Stimulated activated CD4-positive, alpha-beta T cell treated with anti-CD3 and anti-CD28 coated beads, Interleukin-1b, Interleukin-23, amount 100 ng/mL, for 24 hours (primary cell): ENCODE results near the gene INPP5A.

ENCODE experiments used
- DNase-seq, 4 experiments: peaks; one replicate each; pipeline ENCODE4 v3.0.0-alpha.2; 2020; ENCODE audit warnings: low read depth in 4 of 4, low spot score in 1 of 4

Gene INPP5A

DNA sequence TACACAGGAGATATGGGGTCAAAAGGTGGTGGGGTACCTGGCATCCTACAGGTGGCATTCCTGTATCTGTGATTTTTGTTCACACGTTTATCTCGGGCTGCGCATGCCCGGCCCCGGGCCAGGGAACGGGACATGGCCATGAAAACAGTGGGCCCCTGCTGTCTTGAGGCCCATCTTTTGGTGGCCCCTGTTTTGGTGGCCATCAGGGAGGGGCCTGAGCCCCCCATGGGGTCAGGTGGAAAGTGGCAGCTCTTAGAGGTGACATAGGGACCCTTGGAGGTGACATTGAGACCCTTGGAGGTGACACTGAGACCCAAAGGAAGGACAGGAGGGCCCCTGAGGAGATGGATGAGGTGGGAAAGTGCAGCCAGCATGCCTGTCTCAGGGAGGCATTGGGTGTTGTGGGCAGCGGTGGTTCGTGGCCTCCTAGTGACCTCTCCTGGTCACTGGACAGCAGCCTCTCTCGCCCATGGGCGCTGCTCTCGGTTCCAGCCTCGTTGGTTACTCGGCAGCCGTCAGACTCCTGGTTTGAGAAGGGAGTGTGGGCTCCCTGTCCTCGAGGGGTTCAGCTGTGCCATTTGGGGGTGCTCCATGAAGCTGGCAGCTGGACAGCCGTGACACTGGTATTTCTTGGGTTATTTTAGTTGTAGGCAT lies 39.9 kb downstream of the INPP5A start:
- no peak for DNase-seq

DNA sequence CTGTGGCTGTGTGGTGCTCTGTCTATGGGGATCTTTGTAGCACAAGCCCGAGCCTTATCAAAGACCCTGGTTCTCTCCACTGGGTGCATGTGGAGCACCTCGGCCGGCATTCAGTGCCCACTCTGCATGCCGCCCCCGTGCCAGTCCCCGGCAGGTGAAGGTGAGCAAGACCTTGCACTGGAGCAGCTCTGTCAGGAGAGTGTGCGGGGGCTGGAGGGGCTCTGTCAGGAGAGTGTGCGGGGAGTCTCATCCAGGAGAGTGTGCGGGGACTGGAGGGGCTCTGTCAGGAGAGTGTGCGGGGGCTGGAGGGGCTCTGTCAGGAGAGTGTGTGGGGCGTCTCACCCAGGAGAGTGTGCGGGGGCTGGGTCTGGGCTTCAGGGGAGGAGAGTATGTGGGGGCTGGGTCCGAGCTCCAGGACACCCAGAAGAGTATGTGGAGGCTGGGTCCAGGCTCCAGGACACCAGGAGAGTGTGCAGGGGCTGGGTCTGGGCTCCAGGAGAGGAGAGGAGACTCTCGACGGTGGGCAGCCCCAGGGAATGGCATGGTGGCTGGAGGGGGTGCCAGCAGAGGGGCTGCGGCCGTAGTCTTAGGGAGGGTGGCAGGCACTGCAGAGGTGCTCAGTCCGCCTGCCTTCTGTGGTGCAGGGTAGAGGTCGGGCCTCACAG lies 40.8 kb downstream of the INPP5A start:
- DNase-seq: no peak

DNA sequence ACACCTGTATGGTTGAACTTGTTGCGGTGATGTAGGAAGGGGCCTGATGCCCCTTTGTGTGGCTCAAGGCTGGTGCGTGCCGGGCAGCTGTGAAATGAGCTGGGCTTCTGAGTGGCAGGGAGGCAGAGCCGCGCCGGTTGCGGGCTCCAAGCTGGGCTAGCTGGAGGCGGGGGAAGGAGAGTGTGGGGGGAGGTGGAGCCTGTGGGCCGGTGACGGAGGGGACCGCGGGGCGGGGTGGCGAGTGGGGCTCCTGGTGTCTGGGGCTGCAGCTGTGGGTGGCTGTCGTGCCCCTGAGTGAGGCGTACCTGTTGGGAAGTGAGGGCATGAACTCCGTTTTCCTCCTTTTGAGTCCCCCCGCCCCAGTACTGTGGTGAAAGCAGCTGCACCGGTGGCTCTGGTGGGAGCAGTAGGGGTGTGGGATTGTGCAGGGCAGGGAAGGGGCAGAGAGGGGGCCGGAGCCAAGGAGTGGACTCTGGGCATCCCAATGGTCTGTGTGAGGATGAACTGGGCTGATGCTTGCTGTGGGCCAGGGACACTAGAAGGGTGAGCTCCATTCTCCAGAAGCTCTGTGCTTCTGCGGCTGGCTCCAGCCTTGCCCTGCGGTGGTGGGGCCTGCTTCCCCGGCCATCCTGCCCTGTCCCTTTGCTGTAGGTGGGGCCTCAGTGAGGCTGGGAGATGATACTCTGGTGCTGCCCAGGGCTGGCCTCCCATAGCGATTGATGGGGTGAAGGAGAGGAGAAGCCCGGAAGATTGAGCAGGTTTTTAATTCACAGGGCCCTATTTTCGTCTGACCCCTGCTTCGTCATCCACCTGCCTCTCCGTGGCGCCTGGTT lies 41.7 kb downstream of the INPP5A start:
- DNase-seq: no peak

DNA sequence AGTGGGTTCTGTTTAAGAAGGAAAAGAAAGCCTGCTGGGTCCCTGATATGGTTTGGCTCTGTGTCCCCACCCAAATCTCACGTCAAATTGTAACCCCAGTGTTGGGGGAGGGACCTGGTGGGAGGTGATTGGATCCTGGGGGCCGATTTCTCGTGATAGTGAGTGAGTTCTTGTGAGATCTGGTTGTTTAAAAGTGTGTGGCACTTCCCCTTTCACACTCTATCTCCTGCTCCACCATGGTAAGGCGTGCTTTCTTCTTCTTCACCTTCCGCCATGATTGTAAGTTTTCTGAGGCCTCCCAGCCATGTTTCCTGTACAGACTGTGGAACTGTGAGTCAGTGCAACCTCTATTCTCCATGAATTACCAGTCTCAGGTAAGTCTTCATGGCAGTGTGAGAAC lies 42.6 kb downstream of the INPP5A start:
- no peak for DNase-seq

DNA sequence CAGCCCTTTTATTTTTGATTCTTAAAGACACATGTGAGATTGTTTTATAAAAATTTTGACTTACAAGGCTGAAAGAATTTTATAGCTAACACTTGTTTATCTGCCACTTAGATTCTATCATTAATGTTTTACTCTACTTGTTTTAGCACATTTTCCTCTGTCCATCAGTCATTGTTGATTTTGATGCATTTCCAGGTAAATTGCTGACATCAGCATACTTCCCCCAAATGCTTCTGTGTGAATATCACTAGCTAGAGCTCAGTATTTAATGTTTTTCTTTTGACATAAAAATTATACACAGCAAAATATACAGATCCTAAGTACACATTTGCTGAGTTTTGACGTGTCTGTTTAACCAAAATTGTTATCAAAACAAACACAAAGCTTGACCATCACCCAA lies 43.0 kb downstream of the INPP5A start:
- no peak for DNase-seq

DNA sequence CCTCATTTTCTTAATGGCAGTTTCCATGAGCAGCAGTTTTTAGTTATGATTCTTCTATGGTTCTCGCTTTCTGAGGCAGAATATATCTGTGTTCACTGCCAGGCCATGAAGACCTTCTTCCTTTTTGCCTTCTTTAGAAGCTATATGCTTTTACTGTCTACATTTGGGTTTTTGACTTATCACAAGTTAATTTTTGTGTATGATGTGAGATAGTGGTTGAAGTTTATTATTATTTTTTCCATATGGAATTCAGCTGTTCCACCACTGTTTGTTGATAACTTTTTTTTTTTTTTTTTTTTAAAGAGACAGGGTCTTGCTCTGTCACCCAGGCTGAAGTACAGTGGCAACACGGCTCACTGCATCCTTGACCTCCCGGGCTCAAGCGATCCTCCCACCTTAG lies 44.5 kb downstream of the INPP5A start:
- no peak for DNase-seq

DNA sequence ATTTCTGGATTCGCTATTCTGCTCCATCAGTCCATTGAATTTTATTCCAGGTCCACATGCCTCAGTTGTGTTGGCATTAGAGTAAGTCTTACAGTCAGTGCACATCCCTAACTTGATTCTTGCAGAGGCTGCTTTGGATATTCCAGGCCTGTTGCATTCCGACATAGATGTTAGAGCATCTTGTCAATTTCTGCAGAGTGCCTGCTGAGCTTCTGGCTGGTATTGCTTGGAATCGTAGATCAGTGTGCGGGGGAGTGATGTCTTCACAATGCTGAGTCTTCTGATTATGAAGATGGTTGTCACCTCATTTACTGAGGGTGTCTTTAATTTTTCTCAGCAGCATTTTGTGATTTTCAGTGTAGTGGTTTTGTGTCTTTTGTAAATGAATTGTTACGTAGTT lies 45.2 kb downstream of the INPP5A start:
- DNase-seq: no peak

DNA sequence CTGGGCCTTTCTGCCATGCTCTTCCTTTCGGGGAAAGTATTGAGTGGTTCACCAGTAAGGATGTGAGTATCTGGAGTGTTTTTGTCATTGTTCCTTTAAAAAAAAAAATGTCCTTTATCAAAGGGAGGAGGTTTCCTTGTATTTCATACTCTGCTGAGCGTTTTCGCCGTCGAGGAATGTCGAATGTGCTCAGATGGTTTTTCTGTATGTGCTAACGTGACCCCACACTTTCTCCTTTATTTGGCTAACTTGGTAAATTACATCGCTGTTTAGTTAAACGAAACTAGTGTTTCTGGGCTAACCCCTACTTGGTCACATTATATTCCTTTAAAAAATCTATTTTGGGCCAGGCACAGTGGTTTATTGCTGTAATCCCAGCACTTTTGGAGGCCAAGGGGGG lies 45.9 kb downstream of the INPP5A start:
- no peak for DNase-seq

DNA sequence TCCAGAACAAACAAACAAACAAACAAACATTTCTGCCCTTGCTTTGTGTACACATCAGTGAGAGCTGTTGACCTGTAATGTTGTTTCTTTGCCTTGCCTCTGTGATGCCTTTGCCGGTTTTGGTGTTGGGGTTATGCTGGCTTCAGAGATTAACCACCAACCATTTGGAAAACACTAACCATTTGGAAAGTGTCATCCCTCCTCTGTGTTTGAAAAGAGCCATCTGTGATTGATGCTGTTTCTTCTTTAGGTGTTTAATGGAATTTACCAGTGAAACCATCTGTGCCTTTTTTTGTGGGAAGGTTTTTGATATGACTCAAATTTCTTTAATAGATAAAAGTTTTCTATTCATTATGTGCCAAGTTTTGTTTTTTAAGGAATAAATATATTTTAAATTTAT lies 46.5 kb downstream of the INPP5A start:
- DNase-seq: no peak

DNA sequence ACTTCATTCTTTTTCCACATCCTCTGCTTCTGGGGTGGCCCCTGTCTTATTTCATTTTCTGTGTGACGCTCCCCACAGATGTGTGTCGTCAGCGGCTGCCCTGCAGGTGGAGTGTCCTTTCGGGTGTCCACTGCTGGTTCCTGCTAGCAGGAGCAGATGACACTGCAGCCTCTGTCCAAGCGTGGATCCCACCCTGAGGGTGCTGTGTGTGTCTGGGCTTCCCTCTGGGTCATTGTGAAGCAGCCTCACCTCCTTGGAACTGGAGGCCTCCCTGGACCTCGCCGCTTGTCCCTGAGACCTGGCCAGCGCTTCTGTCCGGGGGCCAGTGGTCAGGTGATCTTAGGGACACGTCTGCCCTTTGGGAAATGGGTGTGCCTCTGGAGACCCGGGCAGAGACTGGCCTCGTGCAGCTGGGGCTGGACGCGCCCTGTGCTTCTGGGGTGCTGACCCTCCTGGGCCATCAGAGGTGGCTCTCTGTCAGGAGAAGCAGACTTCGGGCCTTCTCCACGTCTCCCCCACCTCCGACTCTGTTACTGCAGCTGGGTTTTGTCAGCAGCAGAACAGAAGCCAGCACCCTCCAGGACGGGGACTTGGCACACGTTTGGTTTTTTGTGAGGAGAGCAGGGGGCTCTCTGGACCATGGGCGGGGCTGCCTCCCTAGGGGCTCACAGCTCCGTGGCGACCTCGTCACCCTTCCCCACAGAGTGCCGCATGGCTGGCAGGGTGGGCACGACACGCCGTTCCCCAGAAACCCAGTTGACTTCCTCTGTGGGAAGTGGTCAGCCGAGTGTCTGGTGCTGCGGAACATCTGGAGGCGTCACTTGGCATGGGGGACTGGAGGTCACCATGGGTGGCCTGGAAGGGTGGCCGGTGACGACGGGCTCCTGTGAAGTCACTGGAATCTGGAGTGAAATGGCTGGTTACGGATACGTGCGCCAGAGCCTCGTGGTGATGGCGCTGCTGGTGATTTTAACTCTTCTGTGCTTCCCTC lies 48.4 kb downstream of the INPP5A start:
- no peak for DNase-seq

DNA sequence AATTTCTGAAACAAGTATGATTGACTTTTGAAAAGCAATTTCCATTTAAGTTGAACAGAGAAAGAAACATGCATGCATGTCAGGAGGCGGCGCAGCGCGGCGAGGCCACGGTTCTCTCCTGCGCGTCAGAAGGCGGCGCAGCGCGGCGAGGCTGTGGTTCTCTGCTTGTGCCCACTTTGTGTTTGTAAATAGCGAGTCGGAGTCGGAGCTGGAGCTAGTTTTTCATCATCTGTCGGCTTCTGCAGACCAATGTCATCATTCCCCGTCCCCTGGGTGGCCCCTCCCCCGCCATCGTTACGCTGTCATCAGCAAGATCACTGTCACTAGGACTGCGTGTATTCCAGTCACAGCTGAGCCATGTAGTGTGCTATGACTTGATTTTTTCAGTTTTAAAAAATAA lies 49.2 kb downstream of the INPP5A start:
- DNase-seq: no peak

DNA sequence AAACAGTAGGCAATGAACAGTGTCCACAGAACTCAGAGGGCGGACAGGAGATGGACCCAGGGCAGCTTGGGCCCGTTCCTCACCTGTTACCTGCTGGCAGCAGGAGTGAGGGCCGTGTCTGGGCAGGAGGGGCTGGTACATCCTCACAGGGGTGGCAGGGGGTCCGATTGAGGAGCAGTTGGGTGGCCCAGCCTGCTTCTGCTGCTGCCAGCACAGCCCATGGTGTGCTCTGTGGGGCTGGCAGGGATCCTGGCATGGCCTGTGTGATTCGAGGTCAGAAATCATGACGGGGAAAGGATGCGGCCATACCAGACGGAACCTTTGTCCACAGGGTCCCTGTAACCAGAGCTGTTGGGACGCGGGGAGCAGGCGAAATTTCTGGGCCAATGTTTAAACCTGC lies 49.6 kb downstream of the INPP5A start:
- DNase-seq: no peak

DNA sequence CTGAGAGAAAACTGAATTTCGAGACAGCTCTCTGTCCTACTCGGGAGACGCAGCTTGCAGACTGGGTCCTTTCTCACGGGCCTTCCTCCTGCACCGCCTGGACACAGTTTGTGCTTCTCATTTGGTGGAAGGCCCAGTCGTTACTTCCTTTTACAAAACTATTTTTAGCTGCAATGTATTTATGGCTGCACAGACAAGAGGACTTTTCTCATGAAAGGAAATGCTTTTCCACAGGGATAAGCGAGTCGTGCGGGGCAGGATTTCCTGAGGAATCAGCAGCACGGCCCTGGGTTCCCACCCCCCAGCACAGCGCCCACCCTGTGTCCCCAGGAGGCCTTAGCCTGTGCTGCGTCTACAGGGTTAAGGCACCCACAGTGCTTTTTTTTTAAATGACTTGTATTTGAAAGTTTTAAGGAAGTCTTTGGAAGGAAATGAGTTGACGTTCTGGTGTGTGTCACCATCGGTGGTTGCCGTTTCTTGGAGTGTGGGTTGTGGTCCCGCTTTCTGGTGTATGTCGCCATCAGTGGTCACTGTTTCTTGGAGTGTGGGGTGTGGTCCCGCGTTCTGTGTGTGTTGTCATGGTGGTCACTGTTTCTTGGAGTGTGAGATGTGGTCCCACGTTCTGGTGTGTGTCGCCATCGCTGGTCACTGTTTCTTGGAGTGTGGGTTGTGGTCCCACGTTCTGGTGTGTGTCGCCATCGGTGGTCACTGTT lies 50.9 kb downstream of the INPP5A start:
- no peak for DNase-seq

DNA sequence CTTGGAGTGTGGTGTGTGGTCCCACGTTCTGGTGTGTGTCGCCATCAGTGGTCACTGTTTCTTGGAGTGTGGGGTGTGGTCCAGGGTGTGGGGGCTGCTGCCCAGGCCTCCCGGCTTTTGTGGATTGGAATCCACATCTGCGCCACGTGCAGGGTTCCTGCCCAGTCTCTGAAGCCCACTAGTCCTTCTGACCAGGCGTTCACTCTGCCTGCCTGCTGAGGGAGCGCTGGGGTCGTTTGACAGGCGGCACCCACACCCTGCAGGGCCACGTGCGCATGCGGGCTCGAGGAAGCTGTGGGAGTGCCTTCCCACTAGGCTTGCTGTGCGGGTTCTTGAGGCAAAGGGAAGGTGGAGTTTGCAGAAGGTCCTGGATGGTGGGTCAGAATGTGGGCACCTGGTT lies 51.4 kb downstream of the INPP5A start:
- no peak for DNase-seq

DNA sequence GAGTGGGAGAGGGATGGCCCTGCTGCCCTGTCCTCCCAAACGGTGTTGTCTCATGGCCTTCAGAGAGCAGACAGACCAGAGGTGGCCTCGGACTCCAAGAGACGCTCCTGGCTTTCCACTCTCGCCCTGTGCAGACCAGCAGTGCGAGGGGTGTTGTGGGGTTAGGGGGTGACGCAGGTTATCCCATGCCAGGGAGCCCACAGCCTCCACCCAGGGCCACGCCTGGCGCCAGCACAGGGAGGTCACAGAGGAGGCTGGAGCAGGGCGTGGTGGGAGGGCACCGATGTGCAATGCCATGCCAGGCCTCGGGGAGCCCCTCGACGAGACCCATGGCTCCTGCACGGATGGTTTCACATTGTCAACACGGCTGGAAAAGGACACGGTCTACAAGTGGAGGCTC lies 52.1 kb downstream of the INPP5A start:
- DNase-seq: no peak

DNA sequence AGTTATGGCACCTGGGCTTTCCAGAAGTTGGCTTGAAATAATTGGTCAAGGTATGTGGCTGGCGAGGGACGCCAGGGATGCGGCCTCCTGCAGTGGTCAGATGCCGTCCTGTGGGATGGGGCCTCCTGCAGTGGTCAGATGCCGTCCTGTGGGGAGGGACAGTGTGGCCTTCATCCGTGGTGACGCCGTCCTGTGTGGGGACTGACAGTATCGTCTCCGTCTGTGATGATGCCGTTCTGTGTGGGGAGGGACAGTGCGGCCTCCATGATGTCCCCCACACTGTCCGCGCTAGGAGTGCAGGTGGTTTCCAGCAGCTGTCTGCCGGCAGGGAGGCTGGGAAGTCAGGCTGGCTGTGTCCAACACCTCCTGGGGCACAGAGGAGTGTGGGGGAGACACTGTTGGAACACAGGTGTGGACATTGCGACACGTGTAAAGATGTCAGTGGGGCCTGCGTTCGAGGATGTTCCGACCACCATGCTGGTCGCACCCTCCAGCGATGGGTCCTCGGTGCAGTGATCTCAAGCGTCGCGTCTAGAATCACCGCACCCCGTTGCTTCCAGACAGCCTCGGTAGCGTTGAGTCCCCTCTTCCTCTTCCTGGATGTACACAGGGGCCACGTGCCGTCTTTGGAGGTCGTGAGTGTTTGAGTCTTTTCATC lies 52.6 kb downstream of the INPP5A start:
- no peak for DNase-seq

DNA sequence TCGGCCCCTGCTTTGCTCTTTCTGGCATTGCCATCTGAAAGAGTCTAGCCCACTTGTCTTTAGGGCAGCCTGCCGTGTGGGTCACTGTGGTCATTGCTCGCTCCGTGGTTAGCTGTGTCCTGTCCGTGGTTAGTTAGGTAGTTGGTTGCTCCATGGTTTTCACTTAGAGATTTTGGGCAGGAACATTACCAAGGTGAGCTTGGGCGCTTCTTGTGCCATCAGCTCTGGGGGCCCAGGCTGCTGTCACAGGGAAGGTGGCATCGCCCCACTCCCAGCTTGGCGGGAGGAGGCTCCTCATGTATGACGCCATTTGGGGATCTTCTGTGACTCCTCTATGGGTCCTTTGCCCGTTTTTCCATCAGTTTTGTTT lies 53.1 kb downstream of the INPP5A start:
- no peak for DNase-seq

DNA sequence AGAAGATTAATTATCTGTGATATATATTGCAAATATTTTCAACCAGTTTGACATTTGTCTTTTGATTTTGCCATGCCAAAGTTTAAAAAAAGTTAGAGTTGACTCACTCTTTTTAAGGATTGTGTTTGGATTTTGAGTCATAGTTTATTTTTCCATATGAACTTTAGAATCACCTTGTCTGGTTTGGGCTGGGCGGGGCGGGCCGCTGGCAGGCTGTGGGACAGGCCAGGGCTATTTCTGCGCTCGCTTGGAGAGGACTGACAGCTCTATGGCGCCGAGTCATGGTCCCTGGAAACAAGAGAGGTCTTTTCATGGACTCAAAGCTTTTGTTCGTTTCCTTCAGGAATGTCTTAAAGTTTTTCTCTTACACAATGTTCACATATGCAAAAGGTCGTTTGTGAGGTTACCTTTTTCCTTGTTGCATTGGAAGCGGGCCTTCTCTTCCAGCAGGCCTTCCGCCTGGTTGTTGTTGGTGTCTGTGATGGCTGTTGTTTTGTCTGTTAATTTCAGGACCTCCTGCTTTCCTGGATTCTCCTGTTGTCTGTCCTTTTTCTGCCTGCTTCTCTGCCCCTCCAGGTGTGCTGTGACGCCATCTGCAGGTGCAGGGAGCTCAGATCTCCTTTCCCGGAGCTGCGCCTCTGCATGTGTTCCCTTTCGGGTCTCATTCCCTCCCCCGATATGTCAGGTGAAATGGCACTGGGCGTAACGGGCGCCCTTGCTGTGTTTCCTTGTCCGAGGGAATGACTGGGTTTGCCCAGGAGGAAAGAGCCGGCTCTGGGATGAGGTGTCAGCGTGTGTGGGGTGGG lies 53.8 kb downstream of the INPP5A start:
- DNase-seq: no peak

DNA sequence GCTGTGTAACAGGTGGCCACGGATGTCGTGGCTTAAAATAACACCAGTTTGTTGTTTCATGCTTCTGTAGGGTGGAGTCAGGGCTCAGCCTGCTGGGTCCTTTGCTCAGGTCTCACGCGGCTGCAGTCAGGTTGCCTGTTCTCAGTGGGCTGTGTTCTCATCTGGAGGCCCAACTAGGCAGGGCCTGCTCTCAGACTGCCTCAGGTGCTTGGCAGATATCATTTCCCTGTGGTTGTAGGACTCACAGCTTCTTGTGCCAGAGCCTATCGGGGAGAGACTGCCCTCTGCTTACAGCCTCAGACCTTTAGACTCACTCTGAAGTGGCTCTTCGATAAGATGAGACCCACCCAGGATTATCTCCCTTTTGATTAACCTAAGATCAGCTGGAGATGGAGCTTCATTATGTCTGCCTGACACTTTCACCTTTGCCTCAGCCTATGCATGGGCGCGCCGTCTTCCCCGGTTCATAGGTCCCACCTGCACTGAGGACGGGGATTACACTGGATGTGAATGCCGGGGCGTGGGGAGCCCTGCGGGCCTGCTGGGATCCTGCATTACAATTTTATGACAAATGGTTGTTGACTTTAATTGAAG lies 55.3 kb downstream of the INPP5A start:
- no peak for DNase-seq
